Occipital lobe (tissue), 2 donors: ENCODE data around the gene DTD2. TPM values are rescaled to one million over a fixed set of nuclear protein-coding genes. Genes with fewer than 3 reads are reported as not detected.
"Not testable (repeated sequence)": the region's sequence is repeated elsewhere in the genome, so short reads cannot be mapped to it uniquely, and the experiment has no call there.

Source experiments
- DNase-seq: peaks from one replicate; lab custom pipeline; 2025; lab: John Stamatoyannopoulos, UW
- total RNA-seq: library from RNA; depleted of rRNA; stranded (reverse); fragments of >200 nt; gene quantifications from one replicate; pipeline ENCODE4 v1.2.3, GENCODE V29; 2014

Gene DTD2
- total RNA-seq, 1 donor from 2014 or later = 77.5 TPM

DNA sequence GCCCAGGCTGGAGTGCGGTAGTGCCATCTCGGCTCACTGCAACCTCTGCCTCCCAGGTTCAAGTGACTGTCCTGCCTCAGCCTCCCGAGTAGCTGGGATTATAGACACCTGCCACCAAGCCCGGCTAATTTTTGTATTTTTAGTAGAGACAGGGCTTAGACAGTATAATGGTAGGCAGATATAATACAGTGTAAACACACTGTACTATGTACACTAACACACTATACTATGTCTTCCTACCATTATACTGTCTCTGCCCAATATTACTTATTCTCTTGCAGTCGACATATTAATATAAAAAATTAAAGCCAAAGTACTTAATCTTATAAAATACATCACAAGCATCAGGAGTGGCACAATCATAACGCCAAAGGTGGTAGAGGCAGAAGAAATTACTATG, 15.0 kb downstream of the DTD2 start:
- no peak for DNase-seq

DNA sequence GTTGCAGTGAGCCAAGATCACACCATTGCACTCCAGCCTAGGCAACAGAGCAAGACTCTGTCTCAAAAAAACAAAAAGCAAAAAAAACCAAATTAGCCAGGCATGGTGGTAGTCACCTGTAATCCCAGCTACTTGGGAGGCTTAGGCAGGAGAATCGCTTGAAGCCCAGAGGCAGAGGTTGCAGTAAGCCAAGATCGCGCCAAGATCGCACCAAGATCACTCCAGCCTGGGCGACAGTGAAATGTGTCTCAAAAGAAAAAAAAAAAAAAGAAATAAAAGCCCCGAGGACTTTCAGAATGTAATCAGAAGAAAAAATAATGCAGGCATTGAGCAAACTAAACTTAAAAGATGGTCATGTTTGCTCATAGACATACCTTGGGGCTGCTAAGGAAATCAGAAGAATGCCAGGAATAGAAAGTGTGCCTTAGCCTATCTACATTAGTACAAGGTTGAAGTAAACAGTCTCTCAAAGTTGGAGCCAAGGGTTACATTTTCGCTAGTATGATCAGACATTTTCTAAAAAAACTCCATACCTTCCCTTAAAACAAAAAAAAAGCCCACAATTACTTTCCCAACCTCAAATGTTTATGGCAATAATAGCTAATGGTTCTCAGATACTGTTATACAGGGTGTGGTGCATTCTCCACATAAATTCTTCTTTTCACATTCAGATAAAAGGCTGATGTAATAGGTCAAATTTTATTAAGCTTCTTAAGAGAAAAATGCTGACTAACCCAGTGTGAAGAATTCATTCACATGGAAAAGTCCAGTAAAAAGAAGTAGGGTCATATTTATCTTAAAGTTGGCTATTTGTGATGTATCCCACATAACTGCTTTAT, 15.8 kb downstream of the DTD2 start:
- no peak for DNase-seq

DNA sequence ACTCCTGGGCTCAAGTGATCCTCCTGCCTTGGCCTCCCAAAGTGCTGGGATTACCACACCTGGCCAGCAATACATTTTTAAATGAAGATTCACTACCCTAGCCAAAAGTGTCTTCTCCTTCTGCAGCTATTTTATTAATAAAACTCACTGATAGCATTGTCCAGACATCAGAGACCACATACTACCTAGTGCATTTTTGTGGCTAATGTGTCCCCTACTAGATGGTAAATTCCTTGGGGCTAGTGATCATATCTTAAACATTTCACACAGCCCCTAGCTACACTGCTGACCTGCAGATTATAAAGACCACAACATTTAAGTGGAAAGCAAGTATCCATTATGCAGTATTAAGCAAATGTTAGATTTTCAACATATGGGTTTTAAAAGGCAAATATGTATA, 17.0 kb downstream of the DTD2 start:
- DNase-seq = no peak

DNA sequence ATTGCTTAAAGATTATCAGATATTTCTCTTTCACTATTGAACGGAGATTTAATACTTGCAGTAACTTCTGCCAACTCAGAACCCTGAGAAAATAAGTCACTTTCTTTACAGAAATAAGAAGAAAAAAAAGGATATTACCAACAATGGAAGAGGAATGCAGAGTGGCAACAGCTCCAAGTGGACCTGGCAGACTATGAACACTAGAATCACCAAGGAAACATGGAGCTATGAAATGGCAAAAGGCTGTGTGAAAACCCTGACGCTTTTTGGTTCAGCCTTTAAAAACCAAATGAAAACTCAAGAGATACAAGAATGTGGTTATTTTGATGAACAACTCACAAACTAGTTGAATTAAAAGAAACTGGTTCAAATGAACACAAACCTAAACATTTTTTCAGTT, 17.7 kb downstream of the DTD2 start:
- DNase-seq = no peak

DNA sequence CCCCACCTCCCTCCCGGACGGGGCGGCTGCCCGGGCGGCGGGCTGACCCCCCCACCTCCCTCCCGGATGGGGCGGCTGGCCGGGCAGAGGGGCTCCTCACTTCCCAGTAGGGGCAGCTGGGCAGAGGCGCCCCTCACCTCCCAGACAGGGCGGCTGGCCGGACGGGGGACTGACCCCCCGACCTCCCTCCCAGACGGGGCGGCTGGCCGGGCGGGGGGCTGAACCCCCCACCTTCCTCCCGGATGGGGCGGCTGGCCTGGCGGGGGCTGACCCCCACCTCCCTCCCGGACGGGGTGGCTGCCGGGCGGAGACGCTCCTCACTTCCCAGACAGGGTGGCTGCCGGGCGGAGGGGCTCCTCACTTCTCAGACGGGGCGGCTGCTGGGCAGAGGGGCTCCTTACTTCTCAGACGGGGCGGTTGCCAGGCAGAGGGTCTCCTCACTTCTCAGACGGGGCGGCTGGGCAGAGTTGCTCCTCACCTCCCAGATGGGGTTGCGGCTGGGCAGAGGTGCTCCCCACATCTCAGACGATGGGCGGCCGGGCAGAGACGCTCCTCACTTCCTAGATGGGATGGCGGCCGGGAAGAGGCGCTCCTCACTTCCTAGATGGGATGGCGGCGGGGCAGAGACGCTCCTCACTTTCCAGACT, 20.1 kb downstream of the DTD2 start:
- not testable (repeated sequence) for DNase-seq

DNA sequence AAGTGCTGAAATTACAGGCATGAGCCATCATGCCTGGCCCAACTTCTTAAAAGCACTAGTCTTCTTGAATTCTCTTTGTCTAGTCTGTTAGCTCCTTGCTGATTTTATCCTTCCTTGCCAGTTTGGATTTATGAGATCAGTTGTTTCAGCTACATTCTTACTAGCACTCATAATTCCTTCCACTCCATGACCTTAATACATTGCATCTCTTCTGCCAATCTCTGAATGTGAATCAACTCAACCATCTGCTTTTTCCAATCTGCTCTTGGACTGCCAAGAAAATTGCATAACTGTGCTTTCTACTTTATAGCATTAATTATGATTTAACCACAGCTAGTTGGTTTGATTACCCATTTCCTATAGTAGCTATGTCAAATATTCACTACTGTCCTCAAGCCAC, 22.0 kb downstream of the DTD2 start:
- no peak for DNase-seq

DNA sequence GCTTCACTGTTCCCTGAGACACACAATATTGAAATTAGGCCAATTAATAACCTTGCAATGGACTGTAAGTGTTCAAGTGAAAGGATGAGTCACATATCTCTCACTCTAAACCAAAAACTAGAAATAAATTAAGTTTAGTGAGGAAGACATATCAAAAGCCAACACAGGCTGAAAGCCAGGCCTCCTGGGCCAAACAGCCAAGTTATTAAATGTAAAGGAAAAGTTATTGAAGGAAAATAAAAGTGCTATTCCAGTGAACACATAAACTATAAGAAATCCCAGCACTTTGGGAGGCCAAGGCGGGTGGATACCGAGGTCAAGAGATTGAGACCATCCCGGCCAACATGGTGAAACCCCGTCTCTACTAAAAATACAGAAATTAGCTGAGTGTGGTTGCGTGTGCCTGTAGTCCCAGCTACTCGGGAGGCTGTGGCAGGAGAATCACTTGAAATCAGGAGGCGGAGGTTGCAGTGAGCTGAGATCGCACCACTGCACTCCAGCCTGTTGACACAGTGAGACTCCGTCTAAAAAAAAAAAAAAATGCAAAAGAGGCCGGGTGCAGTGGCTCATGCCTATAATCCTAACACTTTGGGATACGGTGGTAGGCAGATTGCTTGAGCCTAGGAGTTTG, 26.6 kb downstream of the DTD2 start:
- DNase-seq = no peak

DNA sequence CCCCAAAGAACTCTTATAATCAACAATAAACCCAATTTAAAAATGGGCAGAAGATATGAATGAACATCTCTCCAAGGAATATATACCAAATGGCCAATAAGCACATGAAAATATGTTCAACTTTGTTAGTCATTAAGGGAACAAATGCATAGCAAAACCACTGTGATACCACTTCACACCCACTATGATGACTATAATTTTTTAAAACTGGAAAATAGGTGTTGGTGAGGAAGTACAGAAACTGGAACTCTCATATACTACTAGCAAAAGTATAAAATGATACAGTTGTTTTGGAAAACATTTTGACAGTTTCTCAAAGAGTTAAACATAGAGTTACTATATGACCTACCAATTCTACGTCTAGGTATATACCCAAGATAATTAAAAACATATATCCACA, 27.5 kb downstream of the DTD2 start:
- no peak for DNase-seq

DNA sequence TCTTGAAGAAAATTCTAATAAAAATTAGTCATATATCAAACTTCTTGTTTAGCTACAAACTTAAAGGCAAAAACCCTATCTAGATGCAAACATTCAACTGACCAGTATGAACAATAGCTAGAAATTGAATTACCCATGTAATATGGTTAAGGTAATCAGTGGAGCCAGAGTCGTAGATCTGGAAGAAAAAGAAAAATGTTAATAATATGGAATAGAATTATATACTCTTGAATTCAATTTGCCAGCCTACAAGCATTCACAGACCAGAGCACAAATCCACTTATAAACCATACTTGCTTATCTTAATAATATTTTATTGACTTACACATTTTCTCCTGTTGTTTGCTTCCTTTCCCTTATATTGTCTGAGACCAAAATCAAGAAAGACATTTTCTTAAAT, 29.3 kb downstream of the DTD2 start:
- DNase-seq = no peak

DNA sequence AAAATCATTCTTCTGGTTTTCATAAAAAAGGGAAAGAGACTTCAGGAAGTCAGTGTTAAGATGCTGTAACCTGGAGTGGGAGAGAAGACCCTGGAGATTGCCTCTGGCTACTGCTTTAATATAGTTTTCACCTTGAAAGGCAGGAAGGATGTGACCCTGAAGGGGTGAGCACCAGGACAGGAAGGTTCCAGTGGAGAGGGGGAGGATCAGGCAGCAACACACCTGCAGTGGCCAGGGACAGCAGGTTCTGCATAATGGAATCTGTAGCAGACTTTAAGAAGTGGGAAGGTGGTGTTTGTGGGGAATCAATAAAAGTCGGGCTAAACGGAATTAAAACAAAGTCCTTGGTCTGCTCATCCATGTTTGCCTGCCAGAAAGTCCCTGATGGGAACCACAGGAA, 30.6 kb downstream of the DTD2 start:
- no peak for DNase-seq

DNA sequence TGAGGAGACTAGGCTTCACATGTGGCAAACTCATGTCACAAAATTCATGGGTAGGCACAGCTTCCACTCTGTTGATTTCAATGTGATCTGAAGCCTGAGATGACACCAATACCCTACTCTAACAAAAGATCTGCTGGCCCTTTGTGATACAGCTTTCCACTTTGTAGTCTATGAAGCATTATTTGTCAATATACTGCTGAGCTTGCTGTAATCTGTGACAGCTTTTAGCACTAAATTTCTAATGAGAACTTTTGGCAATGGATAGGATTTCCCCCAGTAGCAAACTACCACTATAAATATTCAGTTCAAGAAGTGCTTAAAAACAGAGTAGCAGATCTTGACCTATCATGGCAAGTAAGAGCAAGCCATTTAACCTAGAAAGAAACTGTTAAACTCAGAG, 31.4 kb downstream of the DTD2 start:
- no peak for DNase-seq

DNA sequence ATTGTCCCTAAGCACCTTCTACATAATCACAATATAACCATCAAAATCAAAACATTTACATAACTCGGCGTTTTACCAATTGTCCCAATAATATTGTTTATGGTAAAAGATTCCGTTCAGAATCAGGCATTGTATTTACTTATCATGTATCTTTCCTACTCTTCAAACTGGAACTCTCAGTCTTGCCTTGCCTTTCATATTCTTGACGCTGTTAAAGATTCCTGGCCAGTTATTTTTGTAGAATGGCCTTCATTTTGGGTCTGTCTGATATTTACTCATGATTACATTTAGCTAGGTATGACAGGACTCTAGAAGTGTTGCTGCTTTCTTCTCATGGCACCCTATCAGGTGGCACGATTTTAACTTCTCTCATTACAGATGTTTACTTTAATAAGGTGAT, 36.1 kb downstream of the DTD2 start:
- DNase-seq = no peak

DNA sequence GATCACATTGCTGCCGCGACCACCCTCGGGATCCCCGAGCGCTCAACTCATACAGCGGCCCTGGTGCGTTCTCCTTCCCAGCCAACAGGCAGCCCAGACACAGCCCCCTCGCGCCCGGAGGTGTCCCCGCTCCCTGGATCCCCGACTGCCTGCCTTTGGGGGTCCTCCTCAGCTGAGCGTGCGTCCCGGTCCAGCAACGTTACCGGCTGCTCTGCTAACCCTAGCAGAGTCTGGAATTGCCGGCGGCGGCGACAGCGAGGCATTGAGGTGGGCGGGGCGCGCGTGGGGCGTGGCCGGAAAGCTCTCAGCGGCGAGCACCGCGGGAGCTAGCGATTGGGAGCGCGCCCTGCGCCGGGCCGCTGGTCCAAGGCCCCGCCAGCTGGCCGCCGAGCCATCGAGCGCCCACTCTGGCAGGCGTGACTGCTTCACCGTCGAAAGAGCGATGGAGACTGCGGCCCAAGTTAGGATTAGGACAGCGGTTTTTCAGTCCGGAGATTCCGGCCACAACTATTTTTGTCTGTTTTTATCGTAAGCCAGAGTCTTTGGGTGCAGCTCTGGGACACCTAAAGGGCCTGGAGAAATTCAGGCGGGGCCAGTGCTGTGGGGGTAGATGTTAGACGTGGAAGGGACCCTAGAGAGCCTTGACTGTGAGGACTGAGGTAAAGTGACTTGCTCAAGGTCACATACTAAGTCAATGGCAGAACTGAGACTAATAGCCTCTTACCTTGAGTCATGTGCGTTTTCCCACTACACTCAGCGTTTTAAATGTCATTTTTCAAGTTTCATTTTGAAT, 36.8 kb downstream of the DTD2 start, which contains the start of gene HEATR5A:
TSS of gene HEATR5A (minus strand) at position 232 of the 793 bp plus-strand sequence. CDS start 17,575 bp downstream, outside the sequence.
- peak; percentile 91 for DNase-seq

DNA sequence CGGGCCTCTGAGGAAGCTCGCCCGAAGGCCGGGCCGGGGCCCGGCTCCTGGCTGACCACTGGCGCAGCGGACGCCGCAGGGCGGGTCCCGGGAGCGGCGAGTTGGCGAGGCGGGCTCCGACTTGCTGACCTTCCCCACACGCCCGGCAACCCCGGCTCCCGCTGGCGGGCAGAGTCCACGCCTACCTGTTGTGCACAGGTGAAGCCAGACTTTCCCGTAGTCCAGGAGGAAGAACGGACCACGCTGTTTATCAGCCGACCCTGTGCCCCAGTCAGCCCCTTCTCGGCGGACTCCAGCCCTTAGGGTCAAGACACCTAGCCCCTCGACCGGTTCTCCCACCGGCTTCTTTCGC, 37.4 kb downstream of the DTD2 start:
- peak; percentile 32 for DNase-seq

DNA sequence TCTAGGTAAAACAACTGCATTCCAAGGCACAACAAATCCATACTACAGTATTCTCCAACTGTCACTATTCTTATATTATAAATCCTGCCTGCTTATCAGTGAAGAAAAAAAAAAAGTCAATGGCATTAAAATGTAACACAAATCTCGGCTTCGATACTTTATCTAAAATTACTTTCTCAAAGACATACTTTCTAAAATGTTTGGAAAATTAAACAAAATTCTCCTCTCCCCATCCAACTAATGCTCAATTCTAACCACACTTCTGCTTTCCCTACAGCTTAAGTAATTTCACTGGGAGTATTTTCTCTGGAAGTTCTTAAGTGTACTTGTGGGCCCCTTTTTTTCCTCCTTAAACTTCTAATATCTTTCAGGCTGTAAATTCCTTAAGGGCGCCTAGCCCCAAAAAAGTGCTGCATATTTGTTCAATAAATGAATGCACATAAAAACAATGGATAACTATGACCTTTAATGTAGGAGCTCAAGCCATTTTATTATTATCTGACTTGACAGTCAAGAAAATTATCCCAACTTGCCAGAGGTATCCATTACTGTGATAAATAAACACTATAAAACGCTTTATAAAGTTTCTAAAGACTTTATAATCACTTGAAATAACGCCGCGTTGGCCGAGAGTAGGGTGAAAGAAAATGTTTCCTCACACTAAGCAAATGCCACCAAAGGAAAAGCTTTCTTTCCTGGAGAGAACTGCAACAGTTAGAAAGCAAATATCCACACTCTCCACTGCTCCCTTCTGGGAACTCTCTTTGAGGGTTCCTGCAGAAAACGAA, 37.9 kb downstream of the DTD2 start:
- no peak for DNase-seq

DNA sequence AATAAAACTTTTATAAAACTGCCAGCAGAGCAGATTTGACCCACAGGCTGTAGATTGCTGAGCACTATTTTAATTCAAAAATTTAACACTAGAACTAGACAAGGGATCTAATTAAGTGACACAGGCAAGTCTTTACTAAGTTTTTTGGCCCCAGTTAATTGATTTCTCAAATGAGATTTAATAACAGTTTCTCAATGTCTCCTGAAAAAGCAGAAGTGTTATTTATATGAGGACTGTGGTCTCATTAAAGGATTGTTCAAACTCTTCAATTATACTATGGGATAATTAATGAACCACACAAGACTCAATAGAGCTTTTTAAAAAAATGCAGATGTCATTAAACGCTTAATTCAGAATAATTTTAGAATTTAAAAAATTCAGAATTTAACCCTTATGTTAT, 38.9 kb downstream of the DTD2 start:
- no peak for DNase-seq

DNA sequence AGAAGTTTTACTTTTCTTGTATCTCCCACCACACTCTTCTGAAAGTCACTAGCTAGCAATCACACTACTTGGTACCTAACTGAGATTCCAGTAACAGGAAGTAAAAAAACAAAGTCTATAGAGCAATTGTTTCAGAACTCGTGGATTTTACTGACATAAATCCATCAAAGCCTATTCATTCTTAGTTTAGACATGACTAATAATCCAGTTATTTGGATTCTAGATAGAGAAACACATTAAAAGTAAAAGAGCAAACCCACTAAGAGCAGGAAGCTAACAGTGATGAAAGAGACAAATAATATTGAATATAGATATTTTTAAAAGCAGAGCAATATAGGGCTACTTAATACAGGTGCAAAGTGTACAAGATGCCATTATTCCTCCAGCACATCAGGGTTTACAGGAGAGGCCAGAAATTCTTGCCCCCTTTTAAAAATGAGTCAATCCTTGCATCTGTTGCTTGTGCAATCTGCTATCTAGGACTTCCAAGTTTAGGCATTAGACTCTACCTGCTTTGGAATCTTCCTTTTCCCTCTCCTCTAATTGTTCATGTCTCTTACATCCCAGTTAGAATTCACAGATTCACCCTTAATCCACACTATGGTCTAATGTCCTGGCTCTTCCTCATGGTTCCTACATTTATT, 43.0 kb downstream of the DTD2 start:
- no peak for DNase-seq

DNA sequence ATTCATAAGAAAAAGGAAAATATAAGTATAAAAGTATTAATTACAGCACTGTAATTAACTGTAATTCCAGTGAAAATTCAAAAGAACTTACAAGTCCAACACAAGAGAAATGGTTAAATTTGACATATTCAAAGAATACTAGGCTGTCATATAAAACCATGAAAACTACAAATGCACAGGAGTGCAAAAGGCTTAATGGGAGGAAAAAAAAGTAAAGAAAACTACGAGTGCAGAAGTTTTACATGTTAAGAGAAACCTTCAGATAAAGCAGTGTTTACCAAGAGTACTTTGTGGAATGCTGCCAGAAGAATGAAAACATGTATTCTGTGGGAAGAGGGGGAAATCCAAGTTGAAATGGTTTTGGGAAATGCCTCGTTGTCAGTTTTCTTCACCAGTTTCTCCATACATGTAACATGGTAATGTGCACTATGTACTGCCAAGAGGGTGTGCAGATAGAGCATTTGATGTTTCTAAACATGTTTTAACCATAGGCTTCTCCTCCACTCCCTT, 46.0 kb downstream of the DTD2 start:
- no peak for DNase-seq

DNA sequence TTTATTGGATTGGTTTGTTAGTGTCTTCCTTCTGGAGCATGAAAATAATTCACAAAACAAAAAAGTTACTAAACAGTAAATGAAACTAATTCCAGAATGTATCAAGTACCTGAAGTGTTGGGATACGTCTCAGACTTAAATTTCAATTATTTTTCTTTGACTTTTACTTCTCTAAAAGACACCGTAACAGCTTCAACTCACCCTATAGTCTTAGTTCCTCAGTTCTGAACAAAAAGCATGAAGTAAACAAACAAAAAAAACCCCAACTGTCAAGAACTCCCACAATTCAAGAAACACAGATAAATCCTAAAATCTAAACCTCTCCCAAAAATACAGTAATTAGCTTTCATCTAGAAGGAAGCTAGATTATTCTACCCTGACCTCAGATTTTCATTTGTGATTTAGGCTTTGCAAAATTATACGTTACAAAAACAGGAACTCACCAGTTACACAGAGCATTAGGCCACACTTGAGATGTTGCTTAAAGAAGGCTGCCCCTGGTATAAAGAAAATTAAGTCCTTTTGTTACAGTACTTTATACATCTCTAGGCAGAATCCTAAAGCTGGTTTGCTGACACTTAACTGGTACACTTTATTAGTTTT, 47.2 kb downstream of the DTD2 start:
- DNase-seq = no peak

DNA sequence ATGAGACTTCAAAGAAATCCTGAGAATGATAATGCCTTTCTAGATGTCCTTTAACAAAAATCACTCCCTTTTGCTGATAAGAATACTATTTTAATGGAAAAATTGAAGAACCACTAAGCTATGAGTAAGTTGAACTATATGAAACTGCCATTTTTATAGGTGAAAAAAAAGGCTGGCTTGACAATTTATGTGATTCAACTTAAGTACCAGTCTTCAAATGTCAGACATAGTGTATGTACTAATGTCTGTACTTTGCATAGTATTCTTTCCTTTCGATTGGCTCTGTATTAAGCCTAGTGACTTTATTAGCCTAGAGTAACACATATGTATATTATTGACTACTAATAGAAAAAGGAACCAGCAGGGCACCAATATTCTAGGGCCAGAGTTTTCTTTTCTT, 48.9 kb downstream of the DTD2 start:
- no peak for DNase-seq
